Epithelial cell of proximal tubule (primary cell): ENCODE data around the gene ZNF511. TPM values are rescaled to one million over a fixed set of nuclear protein-coding genes. Genes with fewer than 3 reads are reported as not detected.

Experiments used
- DNase-seq: peaks from one replicate; pipeline ENCODE4 v3.0.0-alpha.2; 2011; ENCODE audit warnings: low read depth
- H3K4me3 ChIP-seq: 2 replicates; pipeline ENCODE4 v1.5.1; 2011; ENCODE audit warnings: low read depth, mild to moderate bottlenecking, low read length
- total RNA-seq: library from RNA; depleted of rRNA; stranded (reverse); fragments of >200 nt; gene quantifications from 2 replicates; pipeline ENCODE4 v1.2.3, GENCODE V29; 2015
- TF ChIP-seq, protein P1 (sequence below): conservative IDR thresholded peaks from 2 replicates; pipeline ENCODE4 v1.5.1; 2012; ENCODE audit warnings: low read depth, mild to moderate bottlenecking, low read length

Gene ZNF511
- total RNA-seq, 1 donor from 2014 or later: 28.8 TPM

- DNase-seq: no peak
- H3K4me3 ChIP-seq: no peak overlapping the region
- TF ChIP-seq, protein P1, sequence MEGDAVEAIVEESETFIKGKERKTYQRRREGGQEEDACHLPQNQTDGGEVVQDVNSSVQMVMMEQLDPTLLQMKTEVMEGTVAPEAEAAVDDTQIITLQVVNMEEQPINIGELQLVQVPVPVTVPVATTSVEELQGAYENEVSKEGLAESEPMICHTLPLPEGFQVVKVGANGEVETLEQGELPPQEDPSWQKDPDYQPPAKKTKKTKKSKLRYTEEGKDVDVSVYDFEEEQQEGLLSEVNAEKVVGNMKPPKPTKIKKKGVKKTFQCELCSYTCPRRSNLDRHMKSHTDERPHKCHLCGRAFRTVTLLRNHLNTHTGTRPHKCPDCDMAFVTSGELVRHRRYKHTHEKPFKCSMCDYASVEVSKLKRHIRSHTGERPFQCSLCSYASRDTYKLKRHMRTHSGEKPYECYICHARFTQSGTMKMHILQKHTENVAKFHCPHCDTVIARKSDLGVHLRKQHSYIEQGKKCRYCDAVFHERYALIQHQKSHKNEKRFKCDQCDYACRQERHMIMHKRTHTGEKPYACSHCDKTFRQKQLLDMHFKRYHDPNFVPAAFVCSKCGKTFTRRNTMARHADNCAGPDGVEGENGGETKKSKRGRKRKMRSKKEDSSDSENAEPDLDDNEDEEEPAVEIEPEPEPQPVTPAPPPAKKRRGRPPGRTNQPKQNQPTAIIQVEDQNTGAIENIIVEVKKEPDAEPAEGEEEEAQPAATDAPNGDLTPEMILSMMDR: no peak
These were observed 34.2 kb downstream of the ZNF511 start for GRCh38 chr10:133342942-133343341.

GRCh38 chr10:133343558-133343957 is 34.8 kb downstream of the ZNF511 start:
- DNase-seq: no peak
- TF ChIP-seq, protein P1: no peak
- H3K4me3 ChIP-seq: no peak overlapping the region

DNA sequence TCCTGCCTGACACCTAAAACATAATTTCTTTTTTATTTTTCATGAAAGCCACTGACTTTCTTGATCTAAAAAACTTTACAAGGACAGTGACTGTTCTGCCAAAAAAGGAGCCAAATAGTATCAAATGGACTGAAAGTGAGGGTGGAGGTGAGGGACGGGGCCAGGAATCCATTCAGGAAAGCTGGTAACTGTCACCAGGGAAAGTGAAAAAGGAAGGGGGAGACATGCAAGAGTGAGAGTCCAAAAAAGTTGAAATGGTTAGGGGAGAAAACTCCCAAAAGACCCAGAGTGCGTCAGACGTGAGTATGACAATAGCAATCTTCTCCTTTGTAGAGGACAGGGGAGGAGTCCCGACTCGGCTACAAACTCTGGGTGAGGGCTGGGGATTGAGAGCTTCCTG is 35.5 kb downstream of the ZNF511 start:
- TF ChIP-seq, protein P1: no peak

GRCh38 chr10:133346413-133346812 is 37.7 kb downstream of the ZNF511 start:
- no peak for DNase-seq
- H3K4me3 ChIP-seq: no peak overlapping the region
- TF ChIP-seq, protein P1: no peak

More for the DNA sequence above, 35.5 kb downstream of the ZNF511 start:
- DNase-seq: no peak
- H3K4me3 ChIP-seq: no peak overlapping the region

DNA sequence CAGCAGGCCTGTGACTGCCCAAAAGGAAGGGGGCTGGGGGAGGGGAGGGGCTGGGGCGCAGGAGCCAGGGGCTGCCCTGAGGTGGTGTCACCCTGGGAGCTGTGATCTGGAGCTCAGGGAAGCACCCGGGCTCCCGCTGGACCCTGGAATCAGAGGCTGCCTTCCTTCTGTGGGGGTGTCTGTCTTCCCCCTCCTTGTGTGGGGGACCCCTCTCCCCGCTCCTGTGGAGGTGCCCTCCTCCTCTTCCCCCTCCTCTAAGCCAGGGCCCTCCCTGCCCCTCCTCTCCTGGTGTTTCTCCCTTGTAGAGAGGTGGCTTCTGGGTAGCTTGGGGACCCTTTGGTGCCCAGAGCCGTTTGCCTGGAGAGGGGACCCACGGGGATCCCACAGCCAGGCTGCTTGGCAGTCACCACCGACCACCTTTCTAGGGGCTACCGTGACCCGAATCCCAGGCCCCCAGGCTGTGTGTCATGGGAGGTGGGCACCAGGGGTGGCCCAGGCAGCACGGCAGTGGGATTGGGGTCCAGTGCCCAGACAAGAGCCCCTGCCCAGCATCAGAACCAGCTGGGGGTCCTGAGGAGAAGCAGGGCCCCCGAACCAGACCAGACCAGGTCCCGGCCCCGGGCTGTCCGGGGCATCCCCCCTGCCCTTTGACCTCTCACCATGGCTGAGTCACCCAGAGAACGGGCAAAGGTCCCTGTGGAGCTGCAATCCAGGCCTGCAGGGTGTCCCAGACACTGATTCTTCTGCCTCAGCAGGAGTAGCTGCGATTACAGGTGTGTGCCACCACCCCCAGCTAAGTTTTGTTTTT is 39.2 kb downstream of the ZNF511 start:
- DNase-seq: no peak
- TF ChIP-seq, protein P1: no peak

GRCh38 chr10:133349160-133349568 is 40.5 kb downstream of the ZNF511 start:
- DNase-seq: no peak
- H3K4me3 ChIP-seq: no peak overlapping the region
- TF ChIP-seq, protein P1: no peak

More for the DNA sequence above, 39.2 kb downstream of the ZNF511 start:
- H3K4me3 ChIP-seq: no peak overlapping the region

DNA sequence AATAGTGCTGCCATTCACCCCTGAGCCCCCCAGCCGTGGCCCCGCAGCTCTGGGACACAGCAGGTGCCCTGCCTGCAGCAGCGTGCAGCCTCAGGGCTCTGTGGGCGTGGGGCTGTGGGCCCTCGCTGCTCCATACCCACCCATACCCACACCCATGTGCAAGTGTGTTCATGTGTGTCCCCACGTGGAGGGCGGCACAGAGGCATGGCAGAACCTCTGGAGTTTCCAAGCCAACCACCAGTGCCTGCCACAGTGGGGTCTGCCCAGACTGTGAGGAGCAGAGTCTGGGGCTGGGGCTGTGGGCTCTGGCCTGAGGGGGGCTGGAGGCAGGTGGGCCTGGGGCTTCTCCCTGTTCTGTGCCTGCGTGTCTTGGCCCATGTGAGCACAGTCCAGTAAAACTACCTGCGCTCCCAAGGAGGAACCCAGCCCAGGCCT is 40.9 kb downstream of the ZNF511 start:
- TF ChIP-seq, protein P1: no peak
- no peak for DNase-seq
- H3K4me3 ChIP-seq: no peak overlapping the region
